HFFc6 (cell line): ENCODE results near the gene TEX9. TPM values are rescaled to one million over a fixed set of nuclear protein-coding genes. Genes with fewer than 3 reads are reported as not detected.
"Not testable (repeated sequence)": the region's sequence is repeated elsewhere in the genome, so short reads cannot be mapped to it uniquely, and the experiment has no call there.

Source experiments
- DNase-seq: peaks from one replicate; pipeline ENCODE4 v3.0.0-alpha.2; 2018
- H3K27ac Mint-ChIP-seq: 2 replicates; pipeline ENCODE4 v1.8.0; 2020; ENCODE audit warnings: mild to moderate bottlenecking, mixed read lengths
- H3K27me3 Mint-ChIP-seq: 2 replicates; pipeline ENCODE4 v1.8.0; 2021; ENCODE audit warnings: mild to moderate bottlenecking, moderate library complexity, mixed read lengths; ENCODE audit not compliant: insufficient read depth
- H3K36me3 Mint-ChIP-seq: 2 replicates; pipeline ENCODE4 v1.8.0; 2021; ENCODE audit warnings: low read depth, mixed read lengths
- H3K4me1 Mint-ChIP-seq: 2 replicates; pipeline ENCODE4 v1.8.0; 2020; ENCODE audit warnings: low read depth, mixed read lengths
- H3K4me3 Mint-ChIP-seq: 2 replicates; pipeline ENCODE4 v1.8.0; 2020; ENCODE audit warnings: mild to moderate bottlenecking, moderate library complexity, mixed read lengths
- H3K9me3 Mint-ChIP-seq: 2 replicates; pipeline ENCODE4 v1.8.0; 2020; ENCODE audit warnings: mild to moderate bottlenecking, mixed read lengths
- long read RNA-seq: library from polyadenylated mRNA; unstranded; transcript quantifications from one replicate; pipeline ENCODE4 v2.0.0, GENCODE V29; 2019
- total RNA-seq, 6 experiments: library from RNA; stranded (reverse); fragmentation: NEBNext Ultra II Directional; extraction: Animal tissue kit (Norgen Biotek cat#: 25700); gene quantifications; 2 replicates in 1 of 6; 3 replicates in 5 of 6; pipeline ENCODE4 v1.2.3, GENCODE V29; 2021
- TF ChIP-seq, protein P1 (sequence below): fragments of 200-600 bp; sonication (generic); IDR thresholded peaks from 2 replicates; pipeline ENCODE4 v1.5.0; 2021; ENCODE audit warnings: antibody characterized with exemption, mild to moderate bottlenecking

TEX9 gene
- total RNA-seq: 1 to 10 TPM in 2 of 6 experiments, under 1 TPM in 4; 0.81 to 1.4 (median 0.93) TPM
- long read RNA-seq, full-length matches to known transcripts: 1 of 1 reads
- long read RNA-seq, partial matches to known transcripts: 0 of 1 reads
- long read RNA-seq, other reads (novel, unspliced or antisense): 0 of 1 reads

DNA sequence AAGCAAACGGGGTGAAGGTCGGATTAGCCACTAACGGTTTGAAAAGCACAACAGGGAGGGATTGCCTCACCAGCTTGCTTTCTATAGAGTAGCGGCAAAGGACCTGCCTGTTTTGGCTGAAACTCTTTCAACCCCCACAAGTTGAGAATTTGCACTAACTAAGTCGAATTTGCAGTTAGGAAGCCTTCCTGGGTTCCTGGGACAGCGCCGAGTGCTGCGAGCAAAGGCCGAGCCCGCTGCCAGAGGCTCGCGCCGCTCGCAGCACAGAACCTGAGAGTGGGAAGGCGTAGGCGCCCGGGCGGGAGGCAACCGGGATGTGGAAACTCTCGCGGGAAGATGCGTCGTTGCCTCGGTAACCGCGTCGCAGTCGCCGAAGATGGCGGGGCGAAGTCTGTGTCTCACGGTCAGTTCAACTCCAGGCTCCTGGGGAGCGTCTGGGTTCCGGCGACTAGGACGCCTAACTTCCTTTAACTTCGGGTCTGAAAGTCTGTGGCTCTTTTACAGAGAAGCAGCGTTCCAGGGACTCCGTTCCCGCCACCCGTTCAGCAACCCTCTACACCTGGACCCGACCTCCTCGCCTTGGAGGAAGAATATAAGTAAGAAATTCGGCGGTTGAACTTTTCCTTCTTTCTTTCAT, at the start of gene TEX9:
Gene TEX9, plus strand, starts transcription at position 352 of the 637 bp plus-strand sequence. Its CDS starts 25 bp downstream, at position 377.
- no peaks in the 10 kb centered on the region; the same call in 1 of the 2 replicates for H3K27me3 Mint-ChIP-seq

DNA sequence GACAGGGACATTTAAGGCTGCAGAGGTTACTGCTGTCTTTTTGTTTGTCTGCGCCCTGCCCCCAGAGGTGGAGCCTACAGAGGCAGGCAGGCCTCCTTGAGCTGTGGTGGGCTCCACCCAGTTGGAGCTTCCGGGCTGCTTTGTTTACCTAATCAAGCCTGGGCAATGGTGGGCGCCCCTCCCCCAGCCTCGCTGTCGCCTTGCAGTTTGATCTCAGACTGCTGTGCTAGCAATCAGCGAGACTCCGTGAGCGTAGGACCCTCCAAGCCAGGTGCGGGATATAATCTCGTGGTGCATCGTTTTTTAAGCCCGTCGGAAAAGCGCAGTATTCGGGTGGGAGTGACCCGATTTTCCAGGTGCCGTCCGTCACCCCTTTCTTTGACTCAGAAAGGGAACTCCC, 48.7 kb upstream of the TEX9 start:
- not testable (repeated sequence) for H3K27me3 Mint-ChIP-seq, H3K4me3 Mint-ChIP-seq, H3K36me3 Mint-ChIP-seq, DNase-seq, H3K9me3 Mint-ChIP-seq, H3K27ac Mint-ChIP-seq
- peaks cover 13% of the 10 kb centered on the region; the same call in 1 of the 2 replicates for H3K4me1 Mint-ChIP-seq

More for the DNA sequence above, at the start of gene TEX9:
- H3K4me3 Mint-ChIP-seq: peak within 1 kb of the TSS; percentile 92
- H3K36me3 Mint-ChIP-seq: no peaks in the 10 kb centered on the region
- DNase-seq: peak; percentile 74
- H3K27ac Mint-ChIP-seq: no peak within 1 kb of the TSS; the same call in 1 of the 2 replicates
- H3K4me1 Mint-ChIP-seq: peaks cover 15% of the 10 kb centered on the region
- H3K9me3 Mint-ChIP-seq: no peaks in the 10 kb centered on the region
- TF ChIP-seq, protein P1, sequence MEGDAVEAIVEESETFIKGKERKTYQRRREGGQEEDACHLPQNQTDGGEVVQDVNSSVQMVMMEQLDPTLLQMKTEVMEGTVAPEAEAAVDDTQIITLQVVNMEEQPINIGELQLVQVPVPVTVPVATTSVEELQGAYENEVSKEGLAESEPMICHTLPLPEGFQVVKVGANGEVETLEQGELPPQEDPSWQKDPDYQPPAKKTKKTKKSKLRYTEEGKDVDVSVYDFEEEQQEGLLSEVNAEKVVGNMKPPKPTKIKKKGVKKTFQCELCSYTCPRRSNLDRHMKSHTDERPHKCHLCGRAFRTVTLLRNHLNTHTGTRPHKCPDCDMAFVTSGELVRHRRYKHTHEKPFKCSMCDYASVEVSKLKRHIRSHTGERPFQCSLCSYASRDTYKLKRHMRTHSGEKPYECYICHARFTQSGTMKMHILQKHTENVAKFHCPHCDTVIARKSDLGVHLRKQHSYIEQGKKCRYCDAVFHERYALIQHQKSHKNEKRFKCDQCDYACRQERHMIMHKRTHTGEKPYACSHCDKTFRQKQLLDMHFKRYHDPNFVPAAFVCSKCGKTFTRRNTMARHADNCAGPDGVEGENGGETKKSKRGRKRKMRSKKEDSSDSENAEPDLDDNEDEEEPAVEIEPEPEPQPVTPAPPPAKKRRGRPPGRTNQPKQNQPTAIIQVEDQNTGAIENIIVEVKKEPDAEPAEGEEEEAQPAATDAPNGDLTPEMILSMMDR: no peak

DNA sequence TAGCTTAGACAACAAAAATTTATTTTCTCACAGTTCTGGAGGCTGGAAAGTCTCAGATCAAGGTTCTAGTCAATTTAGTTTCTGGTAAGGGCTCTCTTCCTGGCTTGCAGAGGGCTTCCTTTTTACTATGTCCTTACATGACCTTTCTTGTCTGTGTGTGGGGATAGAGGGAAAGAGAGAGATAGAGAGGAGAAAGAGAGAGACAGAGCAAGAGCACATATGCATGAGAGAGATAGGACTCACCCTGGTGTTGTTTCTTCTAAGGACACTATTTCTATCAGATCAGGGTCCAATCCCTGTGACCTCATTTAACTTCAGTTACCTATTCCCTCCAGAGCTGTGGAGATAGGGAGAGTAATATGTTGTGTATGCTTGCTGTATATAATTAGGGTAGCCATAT, 44.9 kb upstream of the TEX9 start:
- Mint-ChIP-seq H3K4me3 (no peak overlapping the region), H3K4me1 (peaks cover 37% of the 10 kb centered on the region), H3K27ac (no peak overlapping the region), H3K36me3 (no peaks in the 10 kb centered on the region), H3K27me3 (no peaks in the 10 kb centered on the region; the same call in 1 of the 2 replicates), H3K9me3 (peaks cover 7% of the 10 kb centered on the region)
- DNase-seq: no peak
- TF ChIP-seq, protein P1: no peak

DNA sequence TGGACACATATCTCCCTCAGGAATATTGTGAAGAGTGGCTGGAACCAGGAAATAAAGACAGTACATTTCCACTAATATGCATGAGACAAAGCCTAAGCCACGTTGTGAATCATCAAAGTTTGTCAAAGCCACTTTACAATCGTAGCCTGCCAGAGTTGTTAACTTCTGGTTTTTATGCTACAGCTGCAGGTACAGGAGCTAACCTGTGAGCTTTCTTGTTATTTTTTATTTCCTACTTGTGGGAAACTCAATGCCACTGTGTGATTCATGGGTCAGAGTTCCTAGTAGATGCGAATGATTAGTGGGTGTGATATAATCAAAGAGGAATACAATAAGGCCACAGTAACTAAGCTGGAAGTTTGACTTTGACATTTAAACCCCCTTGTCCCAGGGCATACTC, 44.4 kb upstream of the TEX9 start:
- Mint-ChIP-seq H3K9me3 (peaks cover 7% of the 10 kb centered on the region), H3K4me1 (peaks cover 42% of the 10 kb centered on the region), H3K27ac (no peak overlapping the region), H3K36me3 (no peaks in the 10 kb centered on the region), H3K4me3 (no peak overlapping the region), H3K27me3 (no peaks in the 10 kb centered on the region; the same call in 1 of the 2 replicates)
- TF ChIP-seq, protein P1: no peak
- no peak for DNase-seq

DNA sequence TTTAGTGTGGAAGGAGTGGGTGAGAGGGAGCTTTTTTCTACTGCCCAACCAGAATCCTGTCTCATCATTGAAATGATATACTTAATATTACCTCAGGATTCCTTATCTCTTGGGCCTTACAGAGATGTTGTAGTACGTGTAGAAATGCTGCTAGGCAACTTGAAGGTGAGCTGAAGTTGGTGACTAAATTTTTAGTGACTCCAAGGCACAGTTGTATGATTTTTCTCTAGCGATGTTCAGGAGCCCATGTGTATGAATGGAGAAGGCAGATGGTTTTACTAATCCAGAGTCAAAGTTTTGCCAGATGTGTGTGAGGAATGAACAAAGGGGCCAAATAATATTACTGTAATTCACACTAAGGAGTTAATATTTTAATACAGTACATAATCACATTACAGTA, 42.8 kb upstream of the TEX9 start:
- Mint-ChIP-seq H3K27me3 (no peaks in the 10 kb centered on the region), H3K4me1 (peaks cover 43% of the 10 kb centered on the region), H3K9me3 (peaks cover under 1% of the 10 kb centered on the region), H3K36me3 (no peaks in the 10 kb centered on the region), H3K4me3 (no peak overlapping the region), H3K27ac (no peak overlapping the region)
- TF ChIP-seq, protein P1: no peak
- no peak for DNase-seq

DNA sequence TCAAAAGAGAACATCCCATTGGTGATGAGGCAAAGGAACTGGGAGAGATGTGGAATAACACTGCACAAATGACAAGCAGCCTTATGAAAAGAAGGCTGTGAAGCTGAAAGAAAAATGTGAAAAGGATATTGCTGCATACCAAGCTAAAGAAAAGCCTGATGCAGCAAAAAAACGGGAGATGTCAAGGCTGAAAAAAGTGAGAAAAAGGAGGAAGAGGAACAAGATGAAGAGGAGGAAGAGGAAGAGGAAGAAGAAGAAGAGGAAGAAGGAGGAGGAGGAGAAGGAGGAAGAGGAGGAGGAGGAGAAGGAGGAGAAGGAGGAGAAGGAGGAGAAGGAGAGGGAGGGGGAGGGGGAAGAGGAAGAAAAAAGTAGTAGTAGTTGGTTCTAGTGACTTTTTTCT, 41.8 kb upstream of the TEX9 start:
- TF ChIP-seq, protein P1: no peak
- Mint-ChIP-seq H3K36me3 (no peaks in the 10 kb centered on the region), H3K4me1 (peaks cover 43% of the 10 kb centered on the region), H3K27ac (no peak overlapping the region; the same call in 1 of the 2 replicates), H3K9me3 (no peaks in the 10 kb centered on the region; the same call in 1 of the 2 replicates), H3K27me3 (no peaks in the 10 kb centered on the region), H3K4me3 (peak overlapping the region; percentile 54; the same call in 1 of the 2 replicates)
- no peak for DNase-seq
